ENCODE data around the gene UTP3. TPM values are rescaled to one million over a fixed set of nuclear protein-coding genes. Genes with fewer than 3 reads are reported as not detected.
"Not testable (repeated sequence)": the region's sequence is repeated elsewhere in the genome, so short reads cannot be mapped to it uniquely, and the experiment has no call there.

Gene UTP3
- total RNA-seq, 1 experiment from 2014 or later: 16.4 TPM

GRCh38 chr4:70700712-70701111 lies 12.4 kb downstream of the UTP3 start:
- BruUV-seq (replicated peaks): no TSS peak
- Histone ChIP-seq H3K9me3 (ENCODE audit: insufficient read depth, low read depth) (no peaks in the 10 kb centered on the region), H3K9me2 (ENCODE audit: insufficient read depth) (no peaks in the 10 kb centered on the region), H3K4me1 (replicated peaks; ENCODE audit: insufficient read depth) (peaks cover 11% of the 10 kb centered on the region; the same call in 1 of the 2 replicates), H3K27me3 (ENCODE audit: insufficient read depth, low read depth) (no peaks in the 10 kb centered on the region), H3K36me3 (ENCODE audit: low read depth) (no peaks in the 10 kb centered on the region), H3F3A (ENCODE audit: insufficient read depth, low read depth) (peaks cover 18% of the 10 kb centered on the region), H4K20me1 (ENCODE audit: insufficient read depth) (no peaks in the 10 kb centered on the region), H3K4me3 (no peak overlapping the region), H3K79me2 (ENCODE audit: low read depth) (no peaks in the 10 kb centered on the region), H3K27ac (no peak overlapping the region), H2AFZ (no peak overlapping the region), H3K4me2 (no peak overlapping the region)
- DNase-seq: no peak
- no peak for TF ChIP-seq CTCF (conservative IDR thresholded peaks at IDR 0.05)
- no peak for TF ChIP-seq EZH2 (IDR thresholded peaks at IDR 0.05; ENCODE audit: low read depth)
- intact Hi-C loops (cut with micrococcal nuclease; ENCODE audit: unreplicated experiment): no loop called here
- CTCF ChIA-PET: no interaction called here
- POLR2A ChIA-PET (ENCODE audit: unreplicated experiment): no interaction called here

- ChIA-PET POLR2A (ENCODE audit: unreplicated experiment) (no interaction called here), CTCF (no interaction called here)
- intact Hi-C loops (cut with micrococcal nuclease; ENCODE audit: unreplicated experiment): no loop called here
- Histone ChIP-seq H2AFZ (no peak overlapping the region), H3K27ac (no peak overlapping the region), H3K4me2 (no peak overlapping the region), H4K20me1 (ENCODE audit: insufficient read depth) (no peaks in the 10 kb centered on the region), H3K36me3 (ENCODE audit: low read depth) (no peaks in the 10 kb centered on the region), H3K9me3 (ENCODE audit: insufficient read depth, low read depth) (no peaks in the 10 kb centered on the region), H3K9me2 (ENCODE audit: insufficient read depth) (no peaks in the 10 kb centered on the region), H3K4me1 (replicated peaks; ENCODE audit: insufficient read depth) (peaks cover 12% of the 10 kb centered on the region; the same call in 1 of the 2 replicates), H3K27me3 (ENCODE audit: insufficient read depth, low read depth) (no peaks in the 10 kb centered on the region), H3F3A (ENCODE audit: insufficient read depth, low read depth) (peaks cover 23% of the 10 kb centered on the region), H3K4me3 (no peak overlapping the region), H3K79me2 (ENCODE audit: low read depth) (peaks cover 4% of the 10 kb centered on the region; the same call in 1 of the 2 replicates)
- BruUV-seq (replicated peaks): no TSS peak
- TF ChIP-seq EZH2 (IDR thresholded peaks at IDR 0.05; ENCODE audit: low read depth) (no peak), CTCF (conservative IDR thresholded peaks at IDR 0.05) (no peak)
- no peak for DNase-seq
These were observed 12.9 kb downstream of the UTP3 start for GRCh38 chr4:70701271-70701670.

- H3K4me3 ChIP-seq; H3K36me3 ChIP-seq (ENCODE audit: low read depth); DNase-seq; H3K27ac ChIP-seq; H2AFZ ChIP-seq; BruUV-seq (replicated peaks); H3K9me3 ChIP-seq (ENCODE audit: insufficient read depth, low read depth); H3K9me2 ChIP-seq (ENCODE audit: insufficient read depth); POLR2A ChIA-PET (ENCODE audit: unreplicated experiment); H3K27me3 ChIP-seq (ENCODE audit: insufficient read depth, low read depth); H4K20me1 ChIP-seq (ENCODE audit: insufficient read depth); H3K4me2 ChIP-seq; intact Hi-C loops (cut with micrococcal nuclease; ENCODE audit: unreplicated experiment): not testable (repeated sequence)
- CTCF ChIA-PET: interaction anchor here (0.6 kb wide), 1 partner anchor 52 kb away, joined by 3 read pairs; no protein-coding TSS in a partner anchor
- Histone ChIP-seq H3K4me1 (replicated peaks; ENCODE audit: insufficient read depth) (peaks cover 24% of the 10 kb centered on the region), H3K79me2 (ENCODE audit: low read depth) (peaks cover 17% of the 10 kb centered on the region), H3F3A (ENCODE audit: insufficient read depth, low read depth) (peaks cover 30% of the 10 kb centered on the region)
These were observed 14.3 kb downstream of the UTP3 start for GRCh38 chr4:70702592-70702991.
